ENCODE measurements around the gene RNASEH1.

The RNASEH1 gene

GRCh38 chr2:3545788-3546478 is 12.2 kb downstream of the RNASEH1 start:
- no peak for DNase-seq

GRCh38 chr2:3543023-3543683 is 15.0 kb downstream of the RNASEH1 start:
- no peak for DNase-seq

- no peak for DNase-seq
Observed at GRCh38 chr2:3542107-3542506, 16.0 kb downstream of the RNASEH1 start.

GRCh38 chr2:3539836-3540235 is 18.3 kb downstream of the RNASEH1 start:
- no peak for DNase-seq

- DNase-seq: no peak
Observed at GRCh38 chr2:3536682-3537632, 21.2 kb downstream of the RNASEH1 start.

GRCh38 chr2:3535794-3536681 is 22.1 kb downstream of the RNASEH1 start:
- DNase-seq: peak; percentile 77

- no peak for DNase-seq
Observed at GRCh38 chr2:3535467-3535793, 22.7 kb downstream of the RNASEH1 start.

GRCh38 chr2:3534251-3534814 is 23.8 kb downstream of the RNASEH1 start:
- DNase-seq: no peak

GRCh38 chr2:3533836-3534235 is 24.3 kb downstream of the RNASEH1 start:
- DNase-seq: no peak

GRCh38 chr2:3532941-3533340 is 25.2 kb downstream of the RNASEH1 start:
- DNase-seq: no peak

- no peak for DNase-seq
Observed at GRCh38 chr2:3529316-3530025, 28.7 kb downstream of the RNASEH1 start.

- DNase-seq: no peak
Observed at GRCh38 chr2:3527886-3528785, 30.0 kb downstream of the RNASEH1 start.

GRCh38 chr2:3526871-3527270 is 31.3 kb downstream of the RNASEH1 start:
- no peak for DNase-seq

- no peak for DNase-seq
Observed at GRCh38 chr2:3523551-3524041, 34.5 kb downstream of the RNASEH1 start.

GRCh38 chr2:3522961-3523421 is 35.1 kb downstream of the RNASEH1 start:
- DNase-seq: no peak

- DNase-seq: no peak
Observed at GRCh38 chr2:3520591-3520990, 37.5 kb downstream of the RNASEH1 start.

- peak; percentile 89 for DNase-seq
Observed at GRCh38 chr2:3519255-3520205, 38.6 kb downstream of the RNASEH1 start, which contains the start of gene ADI1. Gene ADI1 (minus strand): TSS chr2:3519531. CDS start chr2:3519487, 44 bp downstream.

- DNase-seq: peak; percentile 100
Observed at GRCh38 chr2:3518496-3519254, 39.5 kb downstream of the RNASEH1 start.

Data from right forelimb (tissue), 1 donor.